ENCODE results near the gene CNOT1.

CNOT1 gene

DNA sequence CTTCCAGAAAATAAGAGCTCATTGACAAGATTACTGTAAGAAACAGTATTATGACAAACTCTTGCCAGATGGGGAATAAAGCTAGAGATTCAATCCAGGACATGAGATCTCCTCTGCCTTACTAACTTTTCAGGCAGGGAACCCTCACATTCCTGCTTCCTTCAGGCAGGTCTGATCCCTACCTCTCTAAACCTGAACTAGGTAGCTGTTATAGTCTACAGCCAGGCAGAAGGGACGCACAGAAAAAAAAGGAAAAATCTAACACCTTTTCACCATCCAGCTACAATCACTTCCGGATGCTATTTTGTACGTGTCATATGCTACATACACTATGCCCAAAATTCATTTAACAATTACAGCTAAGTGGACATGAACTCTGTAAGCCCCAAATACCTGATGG, 41.2 kb downstream of the CNOT1 start:
- Histone ChIP-seq H3K27me3 (ENCODE audit: insufficient read depth, low read length) (no peaks in the 10 kb centered on the region), H2AFZ (ENCODE audit: low read length) (no peak overlapping the region), H3K4me2 (ENCODE audit: low read length) (no peak overlapping the region), H3K36me3 (ENCODE audit: insufficient read depth, low read length) (peaks cover 97% of the 10 kb centered on the region), H3K9me3 (ENCODE audit: low read length) (no peaks in the 10 kb centered on the region), H4K20me1 (ENCODE audit: insufficient read depth, low read length) (peaks cover 4% of the 10 kb centered on the region; the same call in 1 of the 2 replicates), H3K4me3 (ENCODE audit: low read depth, low read length, poor library complexity, severe bottlenecking) (no peak overlapping the region), H3K9ac (ENCODE audit: low read length) (no peak overlapping the region), H3K4me1 (ENCODE audit: insufficient read depth, low read length, severe bottlenecking) (no peaks in the 10 kb centered on the region), H3F3A (ENCODE audit: insufficient read depth, low read length) (peaks cover 23% of the 10 kb centered on the region; the same call in 1 of the 2 replicates), H3K27ac (ENCODE audit: low read depth, low read length, poor library complexity, severe bottlenecking) (no peak overlapping the region), H3K79me2 (ENCODE audit: insufficient read depth, low read length) (peaks cover 28% of the 10 kb centered on the region), H3K9me2 (ENCODE audit: low read depth, low read length) (no peaks in the 10 kb centered on the region)
- TF ChIP-seq CTCF (IDR thresholded peaks at IDR 0.05; ENCODE audit: low read length) (no peak), EZH2 (IDR thresholded peaks at IDR 0.05; ENCODE audit: borderline replicate concordance, low read length) (no peak)

GRCh38 chr16:58586340-58587030, 43.1 kb downstream of the CNOT1 start:
- Histone ChIP-seq H3K36me3 (ENCODE audit: insufficient read depth, low read length) (peaks cover 97% of the 10 kb centered on the region), H3K9me2 (ENCODE audit: low read depth, low read length) (no peaks in the 10 kb centered on the region), H3K9ac (ENCODE audit: low read length) (no peak overlapping the region), H3K9me3 (ENCODE audit: low read length) (no peaks in the 10 kb centered on the region), H3F3A (ENCODE audit: insufficient read depth, low read length) (peaks cover 18% of the 10 kb centered on the region; the same call in 1 of the 2 replicates), H3K27ac (ENCODE audit: low read depth, low read length, poor library complexity, severe bottlenecking) (no peak overlapping the region), H4K20me1 (ENCODE audit: insufficient read depth, low read length) (no peaks in the 10 kb centered on the region), H3K27me3 (ENCODE audit: insufficient read depth, low read length) (no peaks in the 10 kb centered on the region), H2AFZ (ENCODE audit: low read length) (no peak overlapping the region), H3K4me3 (ENCODE audit: low read depth, low read length, poor library complexity, severe bottlenecking) (no peak overlapping the region), H3K79me2 (ENCODE audit: insufficient read depth, low read length) (peaks cover 15% of the 10 kb centered on the region; the same call in 1 of the 2 replicates), H3K4me2 (ENCODE audit: low read length) (no peak overlapping the region), H3K4me1 (ENCODE audit: insufficient read depth, low read length, severe bottlenecking) (no peaks in the 10 kb centered on the region)
- TF ChIP-seq CTCF (IDR thresholded peaks at IDR 0.05; ENCODE audit: low read length), result no peak
- TF ChIP-seq EZH2 (IDR thresholded peaks at IDR 0.05; ENCODE audit: borderline replicate concordance, low read length), result no peak

DNA sequence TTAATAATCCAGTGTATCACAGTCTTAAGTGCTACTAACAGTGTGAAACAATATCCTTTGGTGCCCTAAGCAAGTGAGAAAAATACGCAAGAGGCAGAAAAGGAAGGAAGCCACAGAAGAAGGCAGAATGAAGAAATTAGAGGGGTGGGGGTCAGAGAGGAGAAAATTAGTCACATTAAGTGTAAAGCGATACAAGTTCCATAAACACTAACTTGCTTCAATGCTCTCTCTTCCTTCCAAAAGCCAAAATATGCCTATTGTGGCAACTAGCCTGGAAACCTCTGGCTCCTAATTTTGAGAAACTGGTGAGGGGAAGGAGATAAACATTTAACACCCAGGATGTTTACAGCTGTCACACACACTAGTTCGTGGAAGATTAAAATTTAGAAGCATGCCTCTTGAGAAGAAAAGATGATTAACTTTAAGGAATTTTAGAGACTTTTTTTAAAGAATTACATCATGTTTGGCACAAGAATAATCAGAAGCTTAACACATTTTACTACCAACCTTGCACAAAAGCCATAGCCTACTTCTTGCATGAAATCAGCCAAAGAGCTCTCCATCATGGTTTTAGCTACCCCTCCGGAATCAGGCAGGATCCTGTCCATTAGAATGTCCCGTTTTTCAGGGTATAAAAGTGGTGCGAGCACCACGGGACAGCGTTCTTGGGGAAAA, 44.7 kb downstream of the CNOT1 start:
- H3K79me2 ChIP-seq (ENCODE audit: insufficient read depth, low read length), result peaks cover 9% of the 10 kb centered on the region; the same call in 1 of the 2 replicates
- peaks cover 97% of the 10 kb centered on the region for H3K36me3 ChIP-seq (ENCODE audit: insufficient read depth, low read length)
- H3K27ac ChIP-seq (ENCODE audit: low read depth, low read length, poor library complexity, severe bottlenecking), result no peak overlapping the region
- no peaks in the 10 kb centered on the region for H3K9me3 ChIP-seq (ENCODE audit: low read length)
- TF ChIP-seq EZH2 (IDR thresholded peaks at IDR 0.05; ENCODE audit: borderline replicate concordance, low read length) (no peak), CTCF (IDR thresholded peaks at IDR 0.05; ENCODE audit: low read length) (no peak)
- no peak overlapping the region for H3K4me3 ChIP-seq (ENCODE audit: low read depth, low read length, poor library complexity, severe bottlenecking)
- H3K9me2 ChIP-seq (ENCODE audit: low read depth, low read length), result no peaks in the 10 kb centered on the region
- H2AFZ ChIP-seq (ENCODE audit: low read length), result no peak overlapping the region
- no peaks in the 10 kb centered on the region for H4K20me1 ChIP-seq (ENCODE audit: insufficient read depth, low read length)
- H3K9ac ChIP-seq (ENCODE audit: low read length), result no peak overlapping the region
- no peaks in the 10 kb centered on the region for H3K27me3 ChIP-seq (ENCODE audit: insufficient read depth, low read length)
- H3F3A ChIP-seq (ENCODE audit: insufficient read depth, low read length), result peaks cover 18% of the 10 kb centered on the region; the same call in 1 of the 2 replicates
- no peak overlapping the region for H3K4me2 ChIP-seq (ENCODE audit: low read length)
- no peaks in the 10 kb centered on the region for H3K4me1 ChIP-seq (ENCODE audit: insufficient read depth, low read length, severe bottlenecking)

Data from OCI-LY1 (cell line).